ENCODE data around the gene CCDC60.

The CCDC60 gene

GRCh38 chr12:119431151-119431550, 96.6 kb downstream of the CCDC60 start:
- Histone ChIP-seq H4K20me1 (ENCODE audit: insufficient read depth, low read length) (no peaks in the 10 kb centered on the region), H3K4me1 (ENCODE audit: low read length) (no peaks in the 10 kb centered on the region), H3K36me3 (replicated peaks; ENCODE audit: insufficient read depth, low read length) (no peaks in the 10 kb centered on the region), H3K79me2 (ENCODE audit: low read length) (no peaks in the 10 kb centered on the region), H3K27me3 (replicated peaks; ENCODE audit: insufficient read depth, low read length) (no peaks in the 10 kb centered on the region), H3K9ac (ENCODE audit: low read length) (no peak overlapping the region), H2AFZ (ENCODE audit: low read length) (no peak overlapping the region), H3K4me3 (ENCODE audit: low read length) (no peak overlapping the region), H3K27ac (ENCODE audit: low read length) (no peak overlapping the region), H3K4me2 (ENCODE audit: low read depth, low read length) (no peak overlapping the region), H3K9me2 (replicated peaks; ENCODE audit: insufficient read depth, low read length) (no peaks in the 10 kb centered on the region), H3F3A (ENCODE audit: insufficient read depth, low read length) (no peaks in the 10 kb centered on the region), H3K9me3 (replicated peaks; ENCODE audit: insufficient read depth, low read length) (no peaks in the 10 kb centered on the region)
- no peak for DNase-seq
- TF ChIP-seq EZH2phosphoT487 (IDR thresholded peaks at IDR 0.05; ENCODE audit: low read length) (no peak), CTCF (IDR thresholded peaks at IDR 0.05; ENCODE audit: low read length) (no peak), EZH2 (optimal IDR thresholded peaks at IDR 0.05; ENCODE audit: low read depth, low read length) (no peak)

GRCh38 chr12:119432949-119433348, 98.4 kb downstream of the CCDC60 start:
- H3K9me2 ChIP-seq (replicated peaks; ENCODE audit: insufficient read depth, low read length) = no peaks in the 10 kb centered on the region
- DNase-seq = no peak
- no peaks in the 10 kb centered on the region for H3K36me3 ChIP-seq (replicated peaks; ENCODE audit: insufficient read depth, low read length)
- no peaks in the 10 kb centered on the region for H4K20me1 ChIP-seq (ENCODE audit: insufficient read depth, low read length)
- H3K4me2 ChIP-seq (ENCODE audit: low read depth, low read length) = no peak overlapping the region
- no peaks in the 10 kb centered on the region for H3K4me1 ChIP-seq (ENCODE audit: low read length)
- TF ChIP-seq CTCF (IDR thresholded peaks at IDR 0.05; ENCODE audit: low read length) (no peak), EZH2 (optimal IDR thresholded peaks at IDR 0.05; ENCODE audit: low read depth, low read length) (no peak), EZH2phosphoT487 (IDR thresholded peaks at IDR 0.05; ENCODE audit: low read length) (no peak)
- no peaks in the 10 kb centered on the region for H3K27me3 ChIP-seq (replicated peaks; ENCODE audit: insufficient read depth, low read length)
- no peak overlapping the region for H3K27ac ChIP-seq (ENCODE audit: low read length)
- H3K9ac ChIP-seq (ENCODE audit: low read length) = no peak overlapping the region
- H3F3A ChIP-seq (ENCODE audit: insufficient read depth, low read length) = no peaks in the 10 kb centered on the region
- H3K79me2 ChIP-seq (ENCODE audit: low read length) = no peaks in the 10 kb centered on the region
- no peak overlapping the region for H2AFZ ChIP-seq (ENCODE audit: low read length)
- no peaks in the 10 kb centered on the region for H3K9me3 ChIP-seq (replicated peaks; ENCODE audit: insufficient read depth, low read length)
- H3K4me3 ChIP-seq (ENCODE audit: low read length) = no peak overlapping the region

GRCh38 chr12:119440803-119441360, 106.4 kb downstream of the CCDC60 start:
- Histone ChIP-seq H3K9me3 (replicated peaks; ENCODE audit: insufficient read depth, low read length) (no peaks in the 10 kb centered on the region), H3K4me1 (ENCODE audit: low read length) (no peaks in the 10 kb centered on the region), H3K4me2 (ENCODE audit: low read depth, low read length) (no peak overlapping the region), H3K79me2 (ENCODE audit: low read length) (no peaks in the 10 kb centered on the region), H4K20me1 (ENCODE audit: insufficient read depth, low read length) (no peaks in the 10 kb centered on the region), H3K9me2 (replicated peaks; ENCODE audit: insufficient read depth, low read length) (no peaks in the 10 kb centered on the region), H3K27me3 (replicated peaks; ENCODE audit: insufficient read depth, low read length) (no peaks in the 10 kb centered on the region), H3K36me3 (replicated peaks; ENCODE audit: insufficient read depth, low read length) (no peaks in the 10 kb centered on the region), H2AFZ (ENCODE audit: low read length) (no peak overlapping the region), H3K27ac (ENCODE audit: low read length) (no peak overlapping the region), H3K4me3 (ENCODE audit: low read length) (no peak overlapping the region), H3K9ac (ENCODE audit: low read length) (no peak overlapping the region), H3F3A (ENCODE audit: insufficient read depth, low read length) (no peaks in the 10 kb centered on the region)
- DNase-seq = no peak
- TF ChIP-seq EZH2 (optimal IDR thresholded peaks at IDR 0.05; ENCODE audit: low read depth, low read length) (no peak), EZH2phosphoT487 (IDR thresholded peaks at IDR 0.05; ENCODE audit: low read length) (no peak), CTCF (IDR thresholded peaks at IDR 0.05; ENCODE audit: low read length) (no peak)

Measured in MM.1S (cell line).